Measurements from ENCODE around the gene SGMS2.

SGMS2 gene

GRCh38 chr4:107930821-107931774 lies 106.4 kb downstream of the SGMS2 start, which contains the start of gene CYP2U1:
Gene CYP2U1, plus strand, starts transcription at chr4:107931549. Its CDS starts 95 bp downstream, at chr4:107931644.
- DNase-seq, result peak; percentile 78

GRCh38 chr4:107931775-107932321 lies 107.1 kb downstream of the SGMS2 start:
- no peak overlapping the region for H3K27ac Mint-ChIP-seq
- peak; percentile 31 for DNase-seq
- ATAC-seq, result peak; percentile 22
- peaks cover 3% of the 10 kb centered on the region for H3K36me3 Mint-ChIP-seq (ENCODE audit: low read depth)
- peaks cover 26% of the 10 kb centered on the region for H3K4me1 Mint-ChIP-seq
- H3K4me3 Mint-ChIP-seq, result peak overlapping the region; percentile 82
- no peaks in the 10 kb centered on the region for H3K9me3 Mint-ChIP-seq
- no peaks in the 10 kb centered on the region for H3K27me3 Mint-ChIP-seq

More at GRCh38 chr4:107930821-107931774, 106.4 kb downstream of the SGMS2 start, which contains the start of gene CYP2U1:
- Mint-ChIP-seq H3K9me3 (no peaks in the 10 kb centered on the region), H3K36me3 (ENCODE audit: low read depth) (peaks cover 3% of the 10 kb centered on the region), H3K4me3 (peak within 1 kb of the TSS; percentile 82), H3K27ac (peak within 1 kb of the TSS; percentile 44), H3K27me3 (no peaks in the 10 kb centered on the region), H3K4me1 (peaks cover 25% of the 10 kb centered on the region)
- ATAC-seq, result peak; percentile 90

GRCh38 chr4:107935246-107935645 lies 110.5 kb downstream of the SGMS2 start:
- Mint-ChIP-seq H3K4me3 (no peak overlapping the region), H3K4me1 (peaks cover 34% of the 10 kb centered on the region), H3K27ac (no peak overlapping the region), H3K9me3 (no peaks in the 10 kb centered on the region), H3K27me3 (no peaks in the 10 kb centered on the region), H3K36me3 (ENCODE audit: low read depth) (peaks cover 7% of the 10 kb centered on the region)
- DNase-seq, result no peak
- ATAC-seq, result no peak

GRCh38 chr4:107937040-107937439 lies 112.3 kb downstream of the SGMS2 start:
- no peak for ATAC-seq
- no peaks in the 10 kb centered on the region for H3K27me3 Mint-ChIP-seq
- H3K4me3 Mint-ChIP-seq, result no peak overlapping the region
- peaks cover 27% of the 10 kb centered on the region for H3K4me1 Mint-ChIP-seq
- H3K27ac Mint-ChIP-seq, result no peak overlapping the region
- no peak for DNase-seq
- H3K36me3 Mint-ChIP-seq (ENCODE audit: low read depth), result peaks cover 7% of the 10 kb centered on the region
- H3K9me3 Mint-ChIP-seq, result no peaks in the 10 kb centered on the region

GRCh38 chr4:107939307-107939706 lies 114.6 kb downstream of the SGMS2 start:
- H3K27ac Mint-ChIP-seq, result no peak overlapping the region
- H3K4me1 Mint-ChIP-seq, result peaks cover 10% of the 10 kb centered on the region
- H3K27me3 Mint-ChIP-seq, result no peaks in the 10 kb centered on the region
- DNase-seq (no peak), ATAC-seq (peak; percentile 52)
- peaks cover 7% of the 10 kb centered on the region for H3K36me3 Mint-ChIP-seq (ENCODE audit: low read depth)
- H3K4me3 Mint-ChIP-seq, result no peak overlapping the region
- H3K9me3 Mint-ChIP-seq, result no peaks in the 10 kb centered on the region

- no peak overlapping the region for H3K4me3 Mint-ChIP-seq
- no peaks in the 10 kb centered on the region for H3K9me3 Mint-ChIP-seq
- no peak overlapping the region for H3K27ac Mint-ChIP-seq
- no peaks in the 10 kb centered on the region for H3K4me1 Mint-ChIP-seq
- no peak for DNase-seq
- H3K36me3 Mint-ChIP-seq (ENCODE audit: low read depth), result peaks cover 15% of the 10 kb centered on the region
- no peak for ATAC-seq
- no peaks in the 10 kb centered on the region for H3K27me3 Mint-ChIP-seq
These were observed 121.1 kb downstream of the SGMS2 start for GRCh38 chr4:107945809-107946208.

- Mint-ChIP-seq H3K9me3 (peaks cover 6% of the 10 kb centered on the region), H3K4me1 (no peaks in the 10 kb centered on the region), H3K4me3 (no peak overlapping the region), H3K36me3 (ENCODE audit: low read depth) (peaks cover 15% of the 10 kb centered on the region), H3K27ac (no peak overlapping the region), H3K27me3 (no peaks in the 10 kb centered on the region)
- DNase-seq (no peak), ATAC-seq (no peak)
These were observed 126.2 kb downstream of the SGMS2 start for GRCh38 chr4:107950746-107951540.

GRCh38 chr4:107951551-107951950 lies 126.8 kb downstream of the SGMS2 start:
- ATAC-seq, result no peak
- DNase-seq, result no peak
- Mint-ChIP-seq H3K27ac (no peak overlapping the region), H3K4me1 (no peaks in the 10 kb centered on the region), H3K27me3 (no peaks in the 10 kb centered on the region), H3K36me3 (ENCODE audit: low read depth) (peaks cover 15% of the 10 kb centered on the region), H3K9me3 (peaks cover 10% of the 10 kb centered on the region), H3K4me3 (no peak overlapping the region)

GRCh38 chr4:107956011-107956410 lies 131.3 kb downstream of the SGMS2 start:
- no peaks in the 10 kb centered on the region for H3K4me1 Mint-ChIP-seq
- no peak overlapping the region for H3K4me3 Mint-ChIP-seq
- H3K36me3 Mint-ChIP-seq (ENCODE audit: low read depth), result peaks cover 8% of the 10 kb centered on the region
- H3K27me3 Mint-ChIP-seq, result peaks cover 1% of the 10 kb centered on the region
- no peak overlapping the region for H3K27ac Mint-ChIP-seq
- DNase-seq (no peak), ATAC-seq (no peak)
- peaks cover 25% of the 10 kb centered on the region for H3K9me3 Mint-ChIP-seq
